ENCODE measurements around the gene SCO1.
"Not testable (repeated sequence)": the region's sequence is repeated elsewhere in the genome, so short reads cannot be mapped to it uniquely, and the experiment has no call there.

DNA sequence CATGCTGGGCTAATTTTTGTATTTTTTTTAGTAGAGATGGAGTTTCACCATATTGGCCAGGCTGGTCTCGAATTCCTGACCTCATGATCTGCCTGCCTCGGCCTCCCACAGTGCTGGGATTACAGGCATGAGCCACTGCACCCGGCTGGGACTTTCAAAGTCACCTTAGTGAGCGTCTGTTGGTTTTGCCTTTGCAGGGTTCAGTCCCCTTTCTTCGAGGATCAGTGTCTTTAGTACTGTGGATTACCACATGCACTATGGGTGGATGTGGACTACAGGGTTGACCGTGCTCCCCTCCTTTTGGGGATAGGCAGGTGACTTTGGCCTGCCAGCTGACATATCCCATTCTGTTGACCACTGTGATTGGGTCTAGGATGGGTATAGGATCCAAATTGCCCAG, 34.8 kb upstream of the SCO1 start:
- not testable (repeated sequence) for TF ChIP-seq EZH2 (IDR thresholded peaks at IDR 0.05; ENCODE audit: borderline replicate concordance, insufficient read depth, low read depth, low read length, poor library complexity, severe bottlenecking); CTCF (IDR thresholded peaks at IDR 0.05)

Data from B cell (primary cell).